Measurements from ENCODE around the gene RRP12.

The RRP12 gene

GRCh38 chr10:97406064-97406463 is 4.9 kb upstream of the RRP12 start:
- no peak for DNase-seq

- no peak for DNase-seq
Observed at GRCh38 chr10:97404044-97404443, 2.9 kb upstream of the RRP12 start.

- DNase-seq, result no peak
Observed at GRCh38 chr10:97401455-97401919, 347 bp upstream of the RRP12 start.

- peak; percentile 49 for DNase-seq
Observed at GRCh38 chr10:97399843-97400545, 1.1 kb downstream of the RRP12 start.

- DNase-seq, result no peak
Observed at GRCh38 chr10:97396056-97396455, 5.1 kb downstream of the RRP12 start.

GRCh38 chr10:97393034-97393573 is 8.0 kb downstream of the RRP12 start:
- DNase-seq, result no peak

- DNase-seq, result no peak
Observed at GRCh38 chr10:97390091-97390490, 11.0 kb downstream of the RRP12 start.

- no peak for DNase-seq
Observed at GRCh38 chr10:97388152-97388551, 13.0 kb downstream of the RRP12 start.

GRCh38 chr10:97385565-97385964 is 15.6 kb downstream of the RRP12 start:
- DNase-seq, result no peak

- DNase-seq, result no peak
Observed at GRCh38 chr10:97384641-97385040, 16.5 kb downstream of the RRP12 start.

- DNase-seq, result no peak
Observed at GRCh38 chr10:97384156-97384555, 17.0 kb downstream of the RRP12 start.

- DNase-seq, result no peak
Observed at GRCh38 chr10:97383159-97383558, 18.0 kb downstream of the RRP12 start.

GRCh38 chr10:97381626-97382025 is 19.5 kb downstream of the RRP12 start:
- no peak for DNase-seq

GRCh38 chr10:97380516-97380915 is 20.6 kb downstream of the RRP12 start:
- no peak for DNase-seq

GRCh38 chr10:97378933-97379921 is 21.9 kb downstream of the RRP12 start:
- no peak for DNase-seq

- no peak for DNase-seq
Observed at GRCh38 chr10:97376413-97376812, 24.7 kb downstream of the RRP12 start.

- no peak for DNase-seq
Observed at GRCh38 chr10:97373456-97373855, 27.7 kb downstream of the RRP12 start.

- no peak for DNase-seq
Observed at GRCh38 chr10:97372233-97372875, 28.8 kb downstream of the RRP12 start.

- no peak for DNase-seq
Observed at GRCh38 chr10:97371696-97372095, 29.4 kb downstream of the RRP12 start.

- no peak for DNase-seq
Observed at GRCh38 chr10:97367126-97367649, 34.0 kb downstream of the RRP12 start.

- no peak for DNase-seq
Observed at GRCh38 chr10:97366572-97366971, 34.6 kb downstream of the RRP12 start.

- DNase-seq, result no peak
Observed at GRCh38 chr10:97365761-97366351, 35.3 kb downstream of the RRP12 start.

Measured in CD4-positive, alpha-beta T cell treated with Interleukin-12 subunit alpha and Interleukin-12 subunit beta, for 1 hour (primary cell).